Choroid plexus epithelial cell (primary cell): ENCODE data around the gene MAU2.

Experiments used
- DNase-seq: peaks from one replicate; pipeline ENCODE4 v3.0.0-alpha.2; 2010; ENCODE audit warnings: low read depth
- H3K4me3 ChIP-seq: 2 replicates; pipeline ENCODE4 v1.5.1; 2011; ENCODE audit warnings: low read depth, mild to moderate bottlenecking, control low read depth, low read length, moderate library complexity
- TF ChIP-seq, protein P1 (sequence below): conservative IDR thresholded peaks from 2 replicates; pipeline ENCODE4 v1.5.1; 2011; ENCODE audit warnings: low read depth, mild to moderate bottlenecking, control low read depth, inconsistent platforms, low read length, moderate library complexity

The MAU2 gene

DNA sequence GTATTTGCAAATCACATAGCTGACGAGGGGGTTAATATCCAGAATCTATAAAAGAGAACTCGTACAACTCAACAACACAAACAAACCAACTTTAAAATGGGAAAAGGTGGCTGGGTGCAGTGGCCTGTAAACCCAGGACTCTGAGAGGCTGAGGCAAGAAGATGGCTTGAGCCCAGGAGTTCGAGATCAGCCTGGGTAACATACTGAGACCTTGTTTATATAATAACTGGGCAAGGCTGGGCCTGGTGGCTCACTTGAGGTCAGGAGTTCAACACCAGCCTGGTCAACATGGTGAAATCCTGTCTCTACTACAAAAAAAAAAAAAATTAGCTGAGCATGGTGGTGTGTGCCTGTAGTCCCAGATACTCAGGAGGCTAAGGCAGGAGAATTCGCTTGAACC lies 25.7 kb upstream of the MAU2 start:
- TF ChIP-seq, protein P1, sequence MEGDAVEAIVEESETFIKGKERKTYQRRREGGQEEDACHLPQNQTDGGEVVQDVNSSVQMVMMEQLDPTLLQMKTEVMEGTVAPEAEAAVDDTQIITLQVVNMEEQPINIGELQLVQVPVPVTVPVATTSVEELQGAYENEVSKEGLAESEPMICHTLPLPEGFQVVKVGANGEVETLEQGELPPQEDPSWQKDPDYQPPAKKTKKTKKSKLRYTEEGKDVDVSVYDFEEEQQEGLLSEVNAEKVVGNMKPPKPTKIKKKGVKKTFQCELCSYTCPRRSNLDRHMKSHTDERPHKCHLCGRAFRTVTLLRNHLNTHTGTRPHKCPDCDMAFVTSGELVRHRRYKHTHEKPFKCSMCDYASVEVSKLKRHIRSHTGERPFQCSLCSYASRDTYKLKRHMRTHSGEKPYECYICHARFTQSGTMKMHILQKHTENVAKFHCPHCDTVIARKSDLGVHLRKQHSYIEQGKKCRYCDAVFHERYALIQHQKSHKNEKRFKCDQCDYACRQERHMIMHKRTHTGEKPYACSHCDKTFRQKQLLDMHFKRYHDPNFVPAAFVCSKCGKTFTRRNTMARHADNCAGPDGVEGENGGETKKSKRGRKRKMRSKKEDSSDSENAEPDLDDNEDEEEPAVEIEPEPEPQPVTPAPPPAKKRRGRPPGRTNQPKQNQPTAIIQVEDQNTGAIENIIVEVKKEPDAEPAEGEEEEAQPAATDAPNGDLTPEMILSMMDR = no peak
- no peak overlapping the region for H3K4me3 ChIP-seq
- no peak for DNase-seq

DNA sequence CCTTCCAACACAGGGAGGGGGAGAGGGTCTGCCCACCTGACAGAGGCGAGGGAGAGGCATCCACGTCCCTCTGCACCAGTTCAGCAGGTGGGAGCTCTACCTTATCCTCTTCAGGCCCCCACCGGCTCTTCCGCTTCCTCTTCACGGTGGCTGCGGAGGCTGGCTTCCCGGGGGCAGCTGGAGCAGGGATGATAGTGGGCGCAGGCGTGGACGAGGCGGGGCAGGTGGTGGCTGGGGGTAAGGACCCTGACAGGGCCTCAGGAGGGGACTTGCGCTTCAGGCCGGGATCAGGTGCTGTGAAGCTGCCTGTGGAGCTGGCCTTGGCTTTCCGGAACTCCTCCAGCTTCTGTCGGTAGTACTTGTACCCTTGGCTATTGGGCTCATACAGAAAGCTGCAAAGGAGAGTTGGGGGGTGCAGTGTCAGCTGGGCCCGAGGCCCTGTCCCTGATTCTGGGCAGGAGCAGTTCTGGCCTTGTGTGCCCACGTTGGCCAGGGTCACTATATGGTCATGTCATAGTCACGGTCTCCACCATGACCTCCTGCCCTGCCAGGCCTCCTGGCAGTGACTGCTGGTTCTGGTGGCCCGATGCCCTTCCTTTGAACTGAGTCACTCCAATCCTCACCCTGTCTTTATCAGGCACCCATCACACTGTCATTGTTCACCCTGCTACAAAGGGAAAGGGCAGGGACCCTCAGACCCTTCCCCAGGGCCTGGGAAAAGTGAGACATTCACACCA lies 23.5 kb upstream of the MAU2 start:
- no peak for DNase-seq
- TF ChIP-seq, protein P1 = no peak
- H3K4me3 ChIP-seq = no peak overlapping the region

DNA sequence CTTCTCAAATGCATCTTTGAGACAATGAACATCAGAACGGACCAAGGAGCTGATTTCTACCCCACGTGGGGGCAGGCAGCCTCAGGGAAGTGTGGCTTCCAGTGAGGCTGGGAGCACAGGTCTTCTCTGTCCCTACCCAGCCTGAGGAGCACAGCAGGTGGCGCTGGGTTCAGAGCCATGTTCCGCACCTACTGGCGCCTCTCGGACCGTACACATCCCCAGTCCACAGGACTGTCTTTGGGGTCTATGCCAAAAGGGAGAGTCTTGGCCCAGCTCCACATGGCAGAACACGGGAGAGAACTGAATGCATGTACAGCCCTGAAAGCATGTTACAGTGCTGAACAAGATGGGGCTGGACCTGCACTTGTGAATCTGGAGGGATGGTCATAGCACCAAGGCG lies 22.9 kb upstream of the MAU2 start:
- no peak overlapping the region for H3K4me3 ChIP-seq
- no peak for DNase-seq
- TF ChIP-seq, protein P1 = no peak

DNA sequence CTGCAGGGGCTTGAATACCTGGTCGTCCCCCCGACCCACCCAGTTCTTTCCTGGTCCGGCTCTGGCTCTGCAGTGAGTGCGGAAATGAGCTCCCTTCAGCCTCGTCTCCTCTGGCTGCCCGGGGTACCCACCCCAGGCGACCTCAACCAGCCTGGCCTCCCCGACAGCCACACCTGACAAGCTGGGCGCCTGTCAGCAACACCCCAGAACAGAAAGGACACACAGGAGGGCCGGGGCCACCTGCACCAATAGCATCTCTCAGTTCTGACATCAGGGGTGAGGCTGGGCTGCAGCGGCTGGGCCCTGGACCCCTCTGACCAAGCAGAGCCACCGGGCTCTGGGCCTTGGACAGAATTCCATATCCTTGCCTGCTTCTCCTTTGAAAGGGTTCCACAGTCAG lies 20.0 kb upstream of the MAU2 start:
- H3K4me3 ChIP-seq = no peak overlapping the region
- DNase-seq = no peak
- TF ChIP-seq, protein P1 = no peak

DNA sequence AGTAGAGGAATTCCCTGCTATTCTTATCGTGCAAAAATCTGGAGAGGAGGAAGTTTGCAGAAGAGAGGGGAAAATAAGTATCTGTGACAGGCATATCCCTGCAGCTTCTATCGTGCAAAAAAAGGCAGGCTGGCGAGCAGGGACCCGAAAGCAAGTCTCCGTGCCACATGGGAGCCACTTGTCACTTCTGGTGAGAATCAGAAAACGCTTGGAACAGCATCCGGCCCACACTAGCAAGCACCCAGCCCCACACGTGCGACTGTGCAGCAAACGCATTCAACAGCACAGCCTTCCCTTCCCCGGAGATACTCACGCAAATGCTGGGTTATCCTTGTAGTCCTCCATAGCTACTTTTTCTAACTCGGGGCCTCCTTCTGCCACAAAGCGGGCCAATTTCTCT lies 17.2 kb upstream of the MAU2 start:
- TF ChIP-seq, protein P1 = no peak
- no peak overlapping the region for H3K4me3 ChIP-seq
- DNase-seq = no peak

DNA sequence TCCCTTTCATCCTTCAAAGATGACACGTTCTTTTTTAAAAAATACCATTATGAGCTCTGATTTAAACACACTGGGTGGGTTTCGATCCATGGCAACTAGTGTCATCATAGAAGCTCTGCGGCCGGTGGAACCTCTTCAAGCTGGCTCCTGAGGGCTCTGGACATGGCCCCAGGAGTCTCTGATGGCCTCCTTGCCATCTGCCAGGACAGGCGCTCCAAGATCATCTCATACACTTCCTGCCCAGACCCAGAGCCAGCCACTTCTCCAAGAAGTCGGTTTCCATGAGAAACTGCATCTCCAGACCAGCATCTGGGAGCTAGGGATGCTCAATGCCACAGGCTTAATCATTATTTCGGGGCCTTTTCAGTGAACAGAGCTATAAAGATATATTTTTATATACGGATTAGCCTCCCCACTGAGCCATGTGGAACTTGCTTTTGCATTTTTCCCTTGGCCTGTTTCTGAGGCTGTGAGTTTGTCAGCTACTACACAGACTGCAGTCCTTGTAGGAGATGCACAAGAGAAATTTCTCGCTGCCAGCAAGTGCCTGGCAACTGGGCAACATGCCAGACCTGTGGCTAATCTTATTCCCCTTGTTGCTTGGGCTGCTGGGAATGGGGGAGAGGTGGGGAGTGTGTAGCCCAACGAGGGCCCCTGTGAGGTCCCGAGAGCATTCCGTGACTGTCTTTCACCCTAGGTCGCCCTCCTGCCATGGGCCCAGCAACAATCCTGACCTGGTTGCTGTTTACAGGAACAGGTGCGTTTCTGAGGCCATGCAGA lies 16.3 kb upstream of the MAU2 start:
- no peak overlapping the region for H3K4me3 ChIP-seq
- no peak for DNase-seq
- TF ChIP-seq, protein P1 = no peak
